ENCODE measurements around the gene ULBP1. TPM values are rescaled to one million over a fixed set of nuclear protein-coding genes. Genes with fewer than 3 reads are reported as not detected.

Gene ULBP1
- total and polyA plus RNA-seq, 12 donors: 0.07 to 0.46 (median 0.23) TPM

- WGBS, 2 donors: 81 to 92% methylated on average over 1 of the region's 1 CpG
- intact Hi-C loops (cut with DNase I): no loop called here
- Histone ChIP-seq H3K36me3 (no peaks in the 10 kb centered on the region), H3K9me3 (no peaks in the 10 kb centered on the region), H3K27me3 (peaks cover 0 to 43% (median 36%) of the 10 kb centered on the region in 7 donors), H3K4me3 (no peak overlapping the region), H3K27ac (no peak overlapping the region), H3K4me1 (no peaks in the 10 kb centered on the region)
- DNase-seq (no peak), ATAC-seq (no peak)
- TF ChIP-seq, protein P1, sequence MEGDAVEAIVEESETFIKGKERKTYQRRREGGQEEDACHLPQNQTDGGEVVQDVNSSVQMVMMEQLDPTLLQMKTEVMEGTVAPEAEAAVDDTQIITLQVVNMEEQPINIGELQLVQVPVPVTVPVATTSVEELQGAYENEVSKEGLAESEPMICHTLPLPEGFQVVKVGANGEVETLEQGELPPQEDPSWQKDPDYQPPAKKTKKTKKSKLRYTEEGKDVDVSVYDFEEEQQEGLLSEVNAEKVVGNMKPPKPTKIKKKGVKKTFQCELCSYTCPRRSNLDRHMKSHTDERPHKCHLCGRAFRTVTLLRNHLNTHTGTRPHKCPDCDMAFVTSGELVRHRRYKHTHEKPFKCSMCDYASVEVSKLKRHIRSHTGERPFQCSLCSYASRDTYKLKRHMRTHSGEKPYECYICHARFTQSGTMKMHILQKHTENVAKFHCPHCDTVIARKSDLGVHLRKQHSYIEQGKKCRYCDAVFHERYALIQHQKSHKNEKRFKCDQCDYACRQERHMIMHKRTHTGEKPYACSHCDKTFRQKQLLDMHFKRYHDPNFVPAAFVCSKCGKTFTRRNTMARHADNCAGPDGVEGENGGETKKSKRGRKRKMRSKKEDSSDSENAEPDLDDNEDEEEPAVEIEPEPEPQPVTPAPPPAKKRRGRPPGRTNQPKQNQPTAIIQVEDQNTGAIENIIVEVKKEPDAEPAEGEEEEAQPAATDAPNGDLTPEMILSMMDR (IDR thresholded peaks at IDR 0.05): no peak
Observed at GRCh38 chr6:149948011-149948410, 15.7 kb upstream of the ULBP1 start.

- 83 to 86% methylated on average over 5 of the region's 5 CpGs for WGBS, 2 donors
- TF ChIP-seq, protein P1 (IDR thresholded peaks at IDR 0.05): no peak
- no peak overlapping the region for H3K4me3 ChIP-seq
- peaks cover 0 to 49% (median 42%) of the 10 kb centered on the region in 7 donors for H3K27me3 ChIP-seq
- intact Hi-C loops (cut with DNase I): no loop called here
- DNase-seq: no peak
- H3K9me3 ChIP-seq: no peaks in the 10 kb centered on the region
- H3K27ac ChIP-seq: no peak overlapping the region
- no peaks in the 10 kb centered on the region for H3K4me1 ChIP-seq
- no peaks in the 10 kb centered on the region for H3K36me3 ChIP-seq
- ATAC-seq: no peak
Observed at GRCh38 chr6:149948616-149949015, 15.1 kb upstream of the ULBP1 start.

GRCh38 chr6:149950423-149950822 lies 13.3 kb upstream of the ULBP1 start:
- Histone ChIP-seq H3K27me3 (peaks cover 0 to 65% (median 59%) of the 10 kb centered on the region in 7 donors), H3K4me3 (no peak overlapping the region), H3K27ac (no peak overlapping the region), H3K9me3 (no peaks in the 10 kb centered on the region), H3K4me1 (peaks cover 0 to 7% (median 0%) of the 10 kb centered on the region in 9 donors), H3K36me3 (no peaks in the 10 kb centered on the region)
- TF ChIP-seq, protein P1 (IDR thresholded peaks at IDR 0.05): no peak
- 39 to 41% methylated on average over 8 of the region's 8 CpGs for WGBS, 2 donors
- no peak for DNase-seq
- intact Hi-C loops (cut with DNase I): no loop called here
- no peak for ATAC-seq

DNA sequence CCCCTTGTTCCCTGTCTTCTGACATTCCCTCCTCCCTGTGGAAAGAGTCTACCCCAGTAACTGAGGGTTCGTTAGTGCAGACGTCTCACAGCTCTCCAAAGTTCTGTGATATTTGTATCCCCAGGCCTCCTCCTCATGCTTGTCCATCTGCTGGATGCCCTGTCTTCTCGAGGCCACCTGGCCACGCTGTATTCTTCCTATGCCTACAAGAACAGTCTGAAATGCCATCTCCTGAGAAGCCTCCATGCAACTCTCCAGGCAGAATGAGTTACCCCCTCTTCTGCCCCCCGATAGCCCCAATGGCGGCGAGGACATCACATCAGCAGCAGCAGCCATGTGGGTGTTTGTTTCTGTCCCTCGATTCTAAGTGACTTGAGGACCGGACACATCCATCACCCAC lies 12.6 kb upstream of the ULBP1 start:
- TF ChIP-seq, protein P1 (IDR thresholded peaks at IDR 0.05): no peak
- DNase-seq (no peak), ATAC-seq (no peak)
- Histone ChIP-seq H3K4me1 (peaks cover 0 to 7% (median 0%) of the 10 kb centered on the region in 9 donors), H3K36me3 (no peaks in the 10 kb centered on the region), H3K27ac (no peak overlapping the region), H3K4me3 (no peak overlapping the region), H3K9me3 (no peaks in the 10 kb centered on the region), H3K27me3 (peaks cover 0 to 71% (median 65%) of the 10 kb centered on the region in 7 donors)
- 76 to 78% methylated on average over 9 of the region's 9 CpGs for WGBS, 2 donors
- intact Hi-C loops (cut with DNase I): no loop called here

All from heart right ventricle (tissue), 16 donors.